Epithelial cell of prostate (primary cell): ENCODE results near the gene HCAR3.
"Not testable (repeated sequence)": the region's sequence is repeated elsewhere in the genome, so short reads cannot be mapped to it uniquely, and the experiment has no call there.

ENCODE experiments used
- DNase-seq: peaks from one replicate; pipeline ENCODE4 v3.0.0-alpha.2; 2011; ENCODE audit warnings: low read depth, low spot score
- H3K27ac ChIP-seq: fragments of 450-650 bp; 2 replicates; pipeline ENCODE4 v1.5.1; 2017; ENCODE audit warnings: mild to moderate bottlenecking

The HCAR3 gene

GRCh38 chr12:122716658-122717057, at the start of gene HCAR3:
Gene HCAR3 (minus strand): TSS chr12:122716811. CDS start chr12:122716737, 74 bp downstream.
- DNase-seq, H3K27ac ChIP-seq: not testable (repeated sequence)

GRCh38 chr12:122757568-122757967, 41.0 kb upstream of the HCAR3 start:
- no peak for DNase-seq
- no peak overlapping the region for H3K27ac ChIP-seq

GRCh38 chr12:122754790-122755189, 38.2 kb upstream of the HCAR3 start:
- no peak overlapping the region for H3K27ac ChIP-seq
- no peak for DNase-seq

- DNase-seq: no peak
- peak overlapping the region; percentile 89 for H3K27ac ChIP-seq
These were observed 36.7 kb upstream of the HCAR3 start for GRCh38 chr12:122753319-122753650.

- H3K27ac ChIP-seq: peak within 1 kb of the TSS; percentile 89
- peak; percentile 99 for DNase-seq
These were observed 36.1 kb upstream of the HCAR3 start, which contains the start of gene DENR for GRCh38 chr12:122752464-122753318. Gene DENR (plus strand): TSS chr12:122752824. CDS start chr12:122753702, 878 bp downstream.

GRCh38 chr12:122750781-122751515, 34.3 kb upstream of the HCAR3 start:
- not testable (repeated sequence) for DNase-seq
- H3K27ac ChIP-seq: peak overlapping the region; percentile 89

- peak overlapping the region; percentile 37 for H3K27ac ChIP-seq
- no peak for DNase-seq
These were observed 33.1 kb upstream of the HCAR3 start for GRCh38 chr12:122749569-122750332.

GRCh38 chr12:122747224-122748135, 30.9 kb upstream of the HCAR3 start:
- H3K27ac ChIP-seq: peak overlapping the region; percentile 37
- DNase-seq: peak; percentile 20

- no peak overlapping the region for H3K27ac ChIP-seq
- no peak for DNase-seq
These were observed 27.4 kb upstream of the HCAR3 start for GRCh38 chr12:122743895-122744525.

GRCh38 chr12:122740351-122740750, 23.7 kb upstream of the HCAR3 start:
- no peak for DNase-seq
- H3K27ac ChIP-seq: no peak overlapping the region

- DNase-seq: no peak
- no peak overlapping the region for H3K27ac ChIP-seq
These were observed 22.0 kb upstream of the HCAR3 start for GRCh38 chr12:122738571-122738970.

- no peak overlapping the region for H3K27ac ChIP-seq
- DNase-seq: no peak
These were observed 16.0 kb upstream of the HCAR3 start for GRCh38 chr12:122732611-122733010.

GRCh38 chr12:122732170-122732569, 15.6 kb upstream of the HCAR3 start:
- no peak for DNase-seq
- no peak overlapping the region for H3K27ac ChIP-seq

- no peak for DNase-seq
These were observed 13.8 kb upstream of the HCAR3 start, which contains the start of gene HCAR1 for GRCh38 chr12:122730215-122731014. Gene HCAR1 (minus strand): TSS chr12:122730844. CDS start chr12:122730339, 505 bp downstream.

GRCh38 chr12:122729583-122730214, 13.1 kb upstream of the HCAR3 start:
- DNase-seq: no peak
- H3K27ac ChIP-seq: no peak overlapping the region

More at GRCh38 chr12:122730215-122731014, 13.8 kb upstream of the HCAR3 start, which contains the start of gene HCAR1:
- H3K27ac ChIP-seq: no peak within 1 kb of the TSS

GRCh38 chr12:122726080-122726558, 9.5 kb upstream of the HCAR3 start:
- DNase-seq: no peak
- H3K27ac ChIP-seq: peak overlapping the region; percentile 87

GRCh38 chr12:122725452-122726079, 9.0 kb upstream of the HCAR3 start:
- no peak for DNase-seq
- H3K27ac ChIP-seq: peak overlapping the region; percentile 87
